ENCODE results near the gene MAS1L. TPM values are rescaled to one million over a fixed set of nuclear protein-coding genes. Genes with fewer than 3 reads are reported as not detected.
A peak's percentile ranks its signal among the peaks of the same experiment; 100 is the strongest.

MAS1L gene
- total and polyA plus RNA-seq, 4 donors: not detected

- peak; percentile 21 for DNase-seq (ENCODE audit: low spot score)
- TF ChIP-seq, protein P1, sequence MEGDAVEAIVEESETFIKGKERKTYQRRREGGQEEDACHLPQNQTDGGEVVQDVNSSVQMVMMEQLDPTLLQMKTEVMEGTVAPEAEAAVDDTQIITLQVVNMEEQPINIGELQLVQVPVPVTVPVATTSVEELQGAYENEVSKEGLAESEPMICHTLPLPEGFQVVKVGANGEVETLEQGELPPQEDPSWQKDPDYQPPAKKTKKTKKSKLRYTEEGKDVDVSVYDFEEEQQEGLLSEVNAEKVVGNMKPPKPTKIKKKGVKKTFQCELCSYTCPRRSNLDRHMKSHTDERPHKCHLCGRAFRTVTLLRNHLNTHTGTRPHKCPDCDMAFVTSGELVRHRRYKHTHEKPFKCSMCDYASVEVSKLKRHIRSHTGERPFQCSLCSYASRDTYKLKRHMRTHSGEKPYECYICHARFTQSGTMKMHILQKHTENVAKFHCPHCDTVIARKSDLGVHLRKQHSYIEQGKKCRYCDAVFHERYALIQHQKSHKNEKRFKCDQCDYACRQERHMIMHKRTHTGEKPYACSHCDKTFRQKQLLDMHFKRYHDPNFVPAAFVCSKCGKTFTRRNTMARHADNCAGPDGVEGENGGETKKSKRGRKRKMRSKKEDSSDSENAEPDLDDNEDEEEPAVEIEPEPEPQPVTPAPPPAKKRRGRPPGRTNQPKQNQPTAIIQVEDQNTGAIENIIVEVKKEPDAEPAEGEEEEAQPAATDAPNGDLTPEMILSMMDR (IDR thresholded peaks at IDR 0.05; ENCODE audit: low read depth, low read length, missing input control): no peak
- TF ChIP-seq, protein P2, sequence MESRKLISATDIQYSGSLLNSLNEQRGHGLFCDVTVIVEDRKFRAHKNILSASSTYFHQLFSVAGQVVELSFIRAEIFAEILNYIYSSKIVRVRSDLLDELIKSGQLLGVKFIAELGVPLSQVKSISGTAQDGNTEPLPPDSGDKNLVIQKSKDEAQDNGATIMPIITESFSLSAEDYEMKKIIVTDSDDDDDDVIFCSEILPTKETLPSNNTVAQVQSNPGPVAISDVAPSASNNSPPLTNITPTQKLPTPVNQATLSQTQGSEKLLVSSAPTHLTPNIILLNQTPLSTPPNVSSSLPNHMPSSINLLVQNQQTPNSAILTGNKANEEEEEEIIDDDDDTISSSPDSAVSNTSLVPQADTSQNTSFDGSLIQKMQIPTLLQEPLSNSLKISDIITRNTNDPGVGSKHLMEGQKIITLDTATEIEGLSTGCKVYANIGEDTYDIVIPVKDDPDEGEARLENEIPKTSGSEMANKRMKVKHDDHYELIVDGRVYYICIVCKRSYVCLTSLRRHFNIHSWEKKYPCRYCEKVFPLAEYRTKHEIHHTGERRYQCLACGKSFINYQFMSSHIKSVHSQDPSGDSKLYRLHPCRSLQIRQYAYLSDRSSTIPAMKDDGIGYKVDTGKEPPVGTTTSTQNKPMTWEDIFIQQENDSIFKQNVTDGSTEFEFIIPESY (IDR thresholded peaks at IDR 0.05): no peak
- no peak for TF ChIP-seq FOXA1 (IDR thresholded peaks at IDR 0.05)
- no peak for TF ChIP-seq FOXA2 (IDR thresholded peaks at IDR 0.05)
- TF ChIP-seq HNF4G (IDR thresholded peaks at IDR 0.05): no peak
- no peak for TF ChIP-seq RAD21 (IDR thresholded peaks at IDR 0.05)
- TF ChIP-seq NR2F2 (IDR thresholded peaks at IDR 0.05): no peak
- TF ChIP-seq TAF1 (conservative IDR thresholded peaks at IDR 0.05): no peak
- no peak for TF ChIP-seq GABPA (IDR thresholded peaks at IDR 0.05 in 1 of 2, conservative IDR thresholded peaks at IDR 0.05 in 1 of 2)
- TF ChIP-seq EGR1 (IDR thresholded peaks at IDR 0.05; ENCODE audit: low read depth in 2 of 2): no peak
- no peak for TF ChIP-seq RXRA (IDR thresholded peaks at IDR 0.05)
- TF ChIP-seq HNF4A (conservative IDR thresholded peaks at IDR 0.05): no peak
- TF ChIP-seq MAX (IDR thresholded peaks at IDR 0.05): no peak
- TF ChIP-seq JUND (IDR thresholded peaks at IDR 0.05): no peak
- TF ChIP-seq SP1 (IDR thresholded peaks at IDR 0.05): no peak
- TF ChIP-seq, protein P3, sequence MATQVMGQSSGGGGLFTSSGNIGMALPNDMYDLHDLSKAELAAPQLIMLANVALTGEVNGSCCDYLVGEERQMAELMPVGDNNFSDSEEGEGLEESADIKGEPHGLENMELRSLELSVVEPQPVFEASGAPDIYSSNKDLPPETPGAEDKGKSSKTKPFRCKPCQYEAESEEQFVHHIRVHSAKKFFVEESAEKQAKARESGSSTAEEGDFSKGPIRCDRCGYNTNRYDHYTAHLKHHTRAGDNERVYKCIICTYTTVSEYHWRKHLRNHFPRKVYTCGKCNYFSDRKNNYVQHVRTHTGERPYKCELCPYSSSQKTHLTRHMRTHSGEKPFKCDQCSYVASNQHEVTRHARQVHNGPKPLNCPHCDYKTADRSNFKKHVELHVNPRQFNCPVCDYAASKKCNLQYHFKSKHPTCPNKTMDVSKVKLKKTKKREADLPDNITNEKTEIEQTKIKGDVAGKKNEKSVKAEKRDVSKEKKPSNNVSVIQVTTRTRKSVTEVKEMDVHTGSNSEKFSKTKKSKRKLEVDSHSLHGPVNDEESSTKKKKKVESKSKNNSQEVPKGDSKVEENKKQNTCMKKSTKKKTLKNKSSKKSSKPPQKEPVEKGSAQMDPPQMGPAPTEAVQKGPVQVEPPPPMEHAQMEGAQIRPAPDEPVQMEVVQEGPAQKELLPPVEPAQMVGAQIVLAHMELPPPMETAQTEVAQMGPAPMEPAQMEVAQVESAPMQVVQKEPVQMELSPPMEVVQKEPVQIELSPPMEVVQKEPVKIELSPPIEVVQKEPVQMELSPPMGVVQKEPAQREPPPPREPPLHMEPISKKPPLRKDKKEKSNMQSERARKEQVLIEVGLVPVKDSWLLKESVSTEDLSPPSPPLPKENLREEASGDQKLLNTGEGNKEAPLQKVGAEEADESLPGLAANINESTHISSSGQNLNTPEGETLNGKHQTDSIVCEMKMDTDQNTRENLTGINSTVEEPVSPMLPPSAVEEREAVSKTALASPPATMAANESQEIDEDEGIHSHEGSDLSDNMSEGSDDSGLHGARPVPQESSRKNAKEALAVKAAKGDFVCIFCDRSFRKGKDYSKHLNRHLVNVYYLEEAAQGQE (IDR thresholded peaks at IDR 0.05): no peak
- no peak for TF ChIP-seq ATF3 (IDR thresholded peaks at IDR 0.05)
- TF ChIP-seq YY1 (IDR thresholded peaks at IDR 0.05): no peak
- H3K4me1 ChIP-seq (ENCODE audit: control insufficient read depth in 4 of 4, insufficient read depth in 4 of 4, low read length in 3 of 4): no peaks in the 10 kb centered on the region
- no peak overlapping the region for H3K27ac ChIP-seq (ENCODE audit: low read depth in 1 of 2, low read length in 2 of 2)
- H3K36me3 ChIP-seq (ENCODE audit: control insufficient read depth in 4 of 4, insufficient read depth in 3 of 4, low read depth in 1 of 4, low read length in 3 of 4): no peaks in the 10 kb centered on the region
- 73% methylated on average over 2 of the region's 2 CpGs for WGBS
- no peaks in the 10 kb centered on the region for H3K27me3 ChIP-seq (ENCODE audit: control insufficient read depth in 4 of 4, insufficient read depth in 4 of 4, low read length in 3 of 4)
- no peak overlapping the region for H3K4me3 ChIP-seq (ENCODE audit: low read depth in 1 of 3, low read length in 3 of 3)
- H3K9me3 ChIP-seq (ENCODE audit: control insufficient read depth in 4 of 4, low read length in 3 of 4): no peaks in the 10 kb centered on the region
- H3K9ac ChIP-seq (ENCODE audit: low read depth in 1 of 2, low read length in 2 of 2): no peak overlapping the region
Observed at GRCh38 chr6:29490552-29490951, 2.8 kb upstream of the MAS1L start.

All from liver (tissue), 9 donors.